Measurements from ENCODE around the gene LMO7.

The LMO7 gene

GRCh38 chr13:75889427-75889826 lies 253.3 kb downstream of the LMO7 start:
- no peak for DNase-seq (ENCODE audit: low read depth)

- no peak for DNase-seq (ENCODE audit: low read depth)
Observed at GRCh38 chr13:75895168-75895567, 259.0 kb downstream of the LMO7 start.

- no peak for DNase-seq (ENCODE audit: low read depth)
Observed at GRCh38 chr13:75896271-75896670, 260.1 kb downstream of the LMO7 start.

GRCh38 chr13:75897386-75897785 lies 261.3 kb downstream of the LMO7 start:
- DNase-seq (ENCODE audit: low read depth): no peak

GRCh38 chr13:75901501-75901900 lies 265.4 kb downstream of the LMO7 start:
- no peak for DNase-seq (ENCODE audit: low read depth)

GRCh38 chr13:75902166-75903104 lies 266.3 kb downstream of the LMO7 start:
- DNase-seq (ENCODE audit: low read depth): no peak

- DNase-seq (ENCODE audit: low read depth): no peak
Observed at GRCh38 chr13:75904012-75904411, 267.9 kb downstream of the LMO7 start.

- no peak for DNase-seq (ENCODE audit: low read depth)
Observed at GRCh38 chr13:75906315-75906714, 270.2 kb downstream of the LMO7 start.

GRCh38 chr13:75907044-75907443 lies 270.9 kb downstream of the LMO7 start:
- no peak for DNase-seq (ENCODE audit: low read depth)

- DNase-seq (ENCODE audit: low read depth): no peak
Observed at GRCh38 chr13:75908141-75908540, 272.0 kb downstream of the LMO7 start.
